ENCODE results near the gene HS3ST4. TPM values are rescaled to one million over a fixed set of nuclear protein-coding genes. Genes with fewer than 3 reads are reported as not detected.

HS3ST4 gene
- total RNA-seq, 1 experiment from 2014 or later, result not detected

DNA sequence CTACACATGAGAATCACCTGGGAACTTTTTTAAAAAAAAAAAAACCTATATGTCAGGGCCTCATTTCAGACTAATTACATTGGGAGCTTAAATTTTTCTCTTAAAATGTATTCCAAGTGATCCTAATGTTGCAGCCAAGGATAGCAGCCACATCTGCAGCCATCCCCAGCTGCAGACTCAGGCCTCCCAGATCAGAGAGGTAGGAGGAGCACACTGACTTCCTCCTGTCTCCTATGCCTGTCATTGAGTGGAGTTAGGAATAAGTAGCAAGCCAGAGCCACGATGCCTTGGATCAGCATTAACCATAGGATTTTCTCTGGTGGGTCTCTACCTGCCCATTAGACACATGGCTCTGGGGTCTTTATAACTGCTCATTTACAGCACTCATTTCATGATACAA, 463.5 kb downstream of the HS3ST4 start:
- no peak overlapping the region for H3K27ac Mint-ChIP-seq (ENCODE audit: low read depth, unreplicated experiment)
- H3K27me3 Mint-ChIP-seq (ENCODE audit: insufficient read depth, unreplicated experiment), result no peaks in the 10 kb centered on the region
- no TSS peak for BruUV-seq (replicated peaks)
- no peaks in the 10 kb centered on the region for H3K4me1 Mint-ChIP-seq (ENCODE audit: insufficient read depth, unreplicated experiment)
- peaks cover 35% of the 10 kb centered on the region for H3K9me3 Mint-ChIP-seq (ENCODE audit: unreplicated experiment)
- POLR2A ChIA-PET, result no interaction called here
- no peak overlapping the region for H3K4me3 Mint-ChIP-seq (ENCODE audit: unreplicated experiment)
- TF ChIP-seq, protein P1, sequence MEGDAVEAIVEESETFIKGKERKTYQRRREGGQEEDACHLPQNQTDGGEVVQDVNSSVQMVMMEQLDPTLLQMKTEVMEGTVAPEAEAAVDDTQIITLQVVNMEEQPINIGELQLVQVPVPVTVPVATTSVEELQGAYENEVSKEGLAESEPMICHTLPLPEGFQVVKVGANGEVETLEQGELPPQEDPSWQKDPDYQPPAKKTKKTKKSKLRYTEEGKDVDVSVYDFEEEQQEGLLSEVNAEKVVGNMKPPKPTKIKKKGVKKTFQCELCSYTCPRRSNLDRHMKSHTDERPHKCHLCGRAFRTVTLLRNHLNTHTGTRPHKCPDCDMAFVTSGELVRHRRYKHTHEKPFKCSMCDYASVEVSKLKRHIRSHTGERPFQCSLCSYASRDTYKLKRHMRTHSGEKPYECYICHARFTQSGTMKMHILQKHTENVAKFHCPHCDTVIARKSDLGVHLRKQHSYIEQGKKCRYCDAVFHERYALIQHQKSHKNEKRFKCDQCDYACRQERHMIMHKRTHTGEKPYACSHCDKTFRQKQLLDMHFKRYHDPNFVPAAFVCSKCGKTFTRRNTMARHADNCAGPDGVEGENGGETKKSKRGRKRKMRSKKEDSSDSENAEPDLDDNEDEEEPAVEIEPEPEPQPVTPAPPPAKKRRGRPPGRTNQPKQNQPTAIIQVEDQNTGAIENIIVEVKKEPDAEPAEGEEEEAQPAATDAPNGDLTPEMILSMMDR (IDR thresholded peaks at IDR 0.05; ENCODE audit: unreplicated experiment), result no peak
- H3K36me3 Mint-ChIP-seq (ENCODE audit: insufficient read depth, unreplicated experiment), result no peaks in the 10 kb centered on the region
- intact Hi-C loops (cut with micrococcal nuclease), result no loop called here
- CTCF ChIA-PET, result no interaction called here
- DNase-seq (ENCODE audit: unreplicated experiment), result no peak

DNA sequence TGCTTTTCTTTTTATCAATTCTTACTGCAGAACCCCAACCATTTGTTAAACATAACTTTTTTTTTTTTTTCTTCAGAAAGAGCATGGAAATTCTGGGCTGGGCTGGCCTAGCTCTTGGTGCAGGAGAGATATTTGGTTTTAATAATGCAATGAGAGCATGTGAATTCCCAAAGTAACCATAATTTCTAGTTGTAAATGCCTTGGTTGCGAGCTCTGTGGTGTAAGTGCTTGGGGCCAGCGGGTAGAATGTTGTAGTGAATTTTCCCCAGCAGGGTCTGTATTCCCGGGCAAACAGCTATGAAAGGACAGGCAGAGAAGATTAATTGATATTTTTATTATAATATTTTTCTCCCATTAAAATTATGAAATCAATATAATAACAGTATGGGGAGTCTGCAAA, 465.6 kb downstream of the HS3ST4 start:
- TF ChIP-seq, protein P1 (IDR thresholded peaks at IDR 0.05; ENCODE audit: unreplicated experiment), result no peak
- ChIA-PET CTCF (no interaction called here), POLR2A (no interaction called here)
- intact Hi-C loops (cut with micrococcal nuclease), result no loop called here
- H3K4me3 Mint-ChIP-seq (ENCODE audit: unreplicated experiment), result no peak overlapping the region
- H3K27ac Mint-ChIP-seq (ENCODE audit: low read depth, unreplicated experiment), result no peak overlapping the region
- no peaks in the 10 kb centered on the region for H3K27me3 Mint-ChIP-seq (ENCODE audit: insufficient read depth, unreplicated experiment)
- no TSS peak for BruUV-seq (replicated peaks)
- H3K9me3 Mint-ChIP-seq (ENCODE audit: unreplicated experiment), result peaks cover 26% of the 10 kb centered on the region
- H3K36me3 Mint-ChIP-seq (ENCODE audit: insufficient read depth, unreplicated experiment), result no peaks in the 10 kb centered on the region
- no peak for DNase-seq (ENCODE audit: unreplicated experiment)
- H3K4me1 Mint-ChIP-seq (ENCODE audit: insufficient read depth, unreplicated experiment), result no peaks in the 10 kb centered on the region

DNA sequence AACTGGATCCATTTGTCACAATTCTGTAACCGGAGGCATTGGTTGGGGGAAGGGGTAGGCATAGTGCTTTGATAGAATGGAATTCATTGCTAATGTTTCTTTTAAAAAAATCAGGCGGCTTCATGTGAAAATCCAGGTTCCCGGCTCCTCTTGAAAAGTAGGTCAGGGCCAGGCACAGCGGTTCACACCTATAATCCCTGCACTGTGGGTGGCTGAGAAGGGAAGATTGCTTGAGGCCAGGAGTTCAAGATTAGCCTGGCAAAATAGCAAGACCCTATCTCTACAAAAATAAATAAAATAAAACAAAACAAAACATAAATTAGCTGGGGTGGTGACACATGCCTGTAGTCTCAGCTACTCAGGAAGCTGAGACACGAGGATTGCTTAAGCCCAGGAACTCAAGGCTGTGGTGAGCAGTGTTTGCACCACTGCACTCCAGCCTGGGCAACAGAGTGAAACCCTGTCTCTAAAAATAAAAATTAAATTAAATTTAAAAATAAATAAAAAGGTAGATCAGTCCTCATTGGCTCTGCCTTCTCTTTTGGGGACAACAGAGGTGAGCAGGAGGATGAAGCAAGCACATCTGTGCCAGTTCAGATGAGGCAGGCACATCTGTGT, 466.5 kb downstream of the HS3ST4 start:
- CTCF ChIA-PET, result no interaction called here
- Mint-ChIP-seq H3K36me3 (ENCODE audit: insufficient read depth, unreplicated experiment) (no peaks in the 10 kb centered on the region), H3K9me3 (ENCODE audit: unreplicated experiment) (peaks cover 28% of the 10 kb centered on the region), H3K4me3 (ENCODE audit: unreplicated experiment) (no peak overlapping the region), H3K4me1 (ENCODE audit: insufficient read depth, unreplicated experiment) (no peaks in the 10 kb centered on the region), H3K27ac (ENCODE audit: low read depth, unreplicated experiment) (no peak overlapping the region), H3K27me3 (ENCODE audit: insufficient read depth, unreplicated experiment) (no peaks in the 10 kb centered on the region)
- POLR2A ChIA-PET, result no interaction called here
- no peak for DNase-seq (ENCODE audit: unreplicated experiment)
- no TSS peak for BruUV-seq (replicated peaks)
- intact Hi-C loops (cut with micrococcal nuclease), result no loop called here
- TF ChIP-seq, protein P1 (IDR thresholded peaks at IDR 0.05; ENCODE audit: unreplicated experiment), result no peak

DNA sequence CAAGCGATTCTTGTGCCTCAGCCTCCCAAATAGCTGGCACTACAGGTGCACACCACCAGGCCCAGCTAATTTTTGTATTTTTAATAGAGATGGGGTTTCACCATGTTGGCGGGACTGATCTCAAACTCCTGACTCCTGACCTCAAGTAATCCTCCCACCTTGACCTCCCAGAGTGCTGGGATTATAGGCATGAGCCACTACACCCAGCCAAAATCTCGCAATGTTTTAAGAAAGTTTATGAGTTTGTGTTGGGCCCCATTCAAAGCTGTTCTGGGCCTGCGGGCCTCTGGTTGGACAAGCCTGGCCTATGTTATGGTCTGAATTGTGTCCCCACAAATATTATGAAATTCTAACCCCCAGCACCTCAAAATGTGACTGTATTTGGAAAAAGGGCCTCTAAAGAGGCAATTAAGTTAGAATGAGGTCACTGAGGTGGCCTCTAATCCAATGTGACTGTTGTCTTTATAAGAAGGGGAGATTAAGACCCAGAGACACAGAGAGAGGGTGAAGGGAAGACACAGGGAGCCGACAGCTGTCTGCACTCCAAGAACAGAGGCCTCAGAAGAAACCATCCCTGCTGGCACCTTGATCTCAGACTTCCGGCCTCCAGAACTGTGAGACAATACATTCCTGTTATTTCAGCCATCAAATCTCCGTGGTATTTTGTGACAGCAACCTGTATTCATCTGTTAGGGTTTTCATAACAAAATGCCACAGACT, 469.9 kb downstream of the HS3ST4 start:
- CTCF ChIA-PET, result interaction anchor here (0.5 kb wide), 1 partner anchor 27 kb away, joined by 3 read pairs; no protein-coding TSS in a partner anchor
- POLR2A ChIA-PET, result no interaction called here
- H3K36me3 Mint-ChIP-seq (ENCODE audit: insufficient read depth, unreplicated experiment), result no peaks in the 10 kb centered on the region
- no peaks in the 10 kb centered on the region for H3K27me3 Mint-ChIP-seq (ENCODE audit: insufficient read depth, unreplicated experiment)
- no peaks in the 10 kb centered on the region for H3K4me1 Mint-ChIP-seq (ENCODE audit: insufficient read depth, unreplicated experiment)
- TF ChIP-seq, protein P1 (IDR thresholded peaks at IDR 0.05; ENCODE audit: unreplicated experiment), result no peak
- H3K27ac Mint-ChIP-seq (ENCODE audit: low read depth, unreplicated experiment), result no peak overlapping the region
- no TSS peak for BruUV-seq (replicated peaks)
- intact Hi-C loops (cut with micrococcal nuclease), result no loop called here
- no peak for DNase-seq (ENCODE audit: unreplicated experiment)
- H3K9me3 Mint-ChIP-seq (ENCODE audit: unreplicated experiment), result peaks cover 45% of the 10 kb centered on the region
- no peak overlapping the region for H3K4me3 Mint-ChIP-seq (ENCODE audit: unreplicated experiment)
